ENCODE data around the gene EZR. TPM values are rescaled to one million over a fixed set of nuclear protein-coding genes. Genes with fewer than 3 reads are reported as not detected.

Gene EZR
- total RNA-seq, 4 donors from 2014 or later, result 208 to 339 (median 285) TPM

DNA sequence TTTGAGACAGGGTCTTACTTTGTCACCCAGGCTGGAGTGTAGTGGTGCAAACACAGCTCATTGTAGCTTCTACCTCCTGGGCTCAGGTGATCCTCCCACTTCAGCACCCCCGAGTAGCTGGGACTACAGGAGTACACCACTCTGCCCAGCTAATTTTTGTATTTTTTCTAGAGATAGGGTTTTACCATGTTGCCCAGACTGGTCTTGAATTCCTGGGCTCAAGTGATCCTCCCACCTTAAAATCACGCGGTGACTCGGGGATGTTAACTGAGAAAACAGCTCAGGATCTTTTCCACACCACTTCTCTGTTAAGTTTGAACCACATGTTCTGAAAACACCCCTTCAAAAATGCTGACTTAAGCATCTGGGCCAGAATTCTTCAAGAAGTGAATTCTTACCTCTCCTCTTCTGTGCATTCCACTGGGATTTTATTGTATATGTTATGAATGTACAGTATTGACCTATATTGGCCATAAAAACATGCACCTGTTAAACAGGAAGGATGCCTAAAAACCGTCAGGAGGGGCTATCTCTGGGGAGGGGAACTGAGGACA lies 96.9 kb downstream of the EZR start:
- 75 to 84% methylated on average over 5 of the region's 5 CpGs for WGBS, 2 donors
- Histone ChIP-seq H3K4me3 (no peak overlapping the region), H3K9me3 (no peaks in the 10 kb centered on the region), H3K27ac (no peak overlapping the region), H3K27me3 (no peaks in the 10 kb centered on the region), H3K36me3 (no peaks in the 10 kb centered on the region), H3K4me1 (peaks cover 0 to 19% (median 7%) of the 10 kb centered on the region in 3 donors)
- TF ChIP-seq POLR2A (IDR thresholded peaks at IDR 0.05), result no peak
- TF ChIP-seq, protein P1, sequence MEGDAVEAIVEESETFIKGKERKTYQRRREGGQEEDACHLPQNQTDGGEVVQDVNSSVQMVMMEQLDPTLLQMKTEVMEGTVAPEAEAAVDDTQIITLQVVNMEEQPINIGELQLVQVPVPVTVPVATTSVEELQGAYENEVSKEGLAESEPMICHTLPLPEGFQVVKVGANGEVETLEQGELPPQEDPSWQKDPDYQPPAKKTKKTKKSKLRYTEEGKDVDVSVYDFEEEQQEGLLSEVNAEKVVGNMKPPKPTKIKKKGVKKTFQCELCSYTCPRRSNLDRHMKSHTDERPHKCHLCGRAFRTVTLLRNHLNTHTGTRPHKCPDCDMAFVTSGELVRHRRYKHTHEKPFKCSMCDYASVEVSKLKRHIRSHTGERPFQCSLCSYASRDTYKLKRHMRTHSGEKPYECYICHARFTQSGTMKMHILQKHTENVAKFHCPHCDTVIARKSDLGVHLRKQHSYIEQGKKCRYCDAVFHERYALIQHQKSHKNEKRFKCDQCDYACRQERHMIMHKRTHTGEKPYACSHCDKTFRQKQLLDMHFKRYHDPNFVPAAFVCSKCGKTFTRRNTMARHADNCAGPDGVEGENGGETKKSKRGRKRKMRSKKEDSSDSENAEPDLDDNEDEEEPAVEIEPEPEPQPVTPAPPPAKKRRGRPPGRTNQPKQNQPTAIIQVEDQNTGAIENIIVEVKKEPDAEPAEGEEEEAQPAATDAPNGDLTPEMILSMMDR (IDR thresholded peaks at IDR 0.05), result no peak
- DNase-seq, result no peak
- intact Hi-C loops (cut with DNase I), result no loop called here

DNA sequence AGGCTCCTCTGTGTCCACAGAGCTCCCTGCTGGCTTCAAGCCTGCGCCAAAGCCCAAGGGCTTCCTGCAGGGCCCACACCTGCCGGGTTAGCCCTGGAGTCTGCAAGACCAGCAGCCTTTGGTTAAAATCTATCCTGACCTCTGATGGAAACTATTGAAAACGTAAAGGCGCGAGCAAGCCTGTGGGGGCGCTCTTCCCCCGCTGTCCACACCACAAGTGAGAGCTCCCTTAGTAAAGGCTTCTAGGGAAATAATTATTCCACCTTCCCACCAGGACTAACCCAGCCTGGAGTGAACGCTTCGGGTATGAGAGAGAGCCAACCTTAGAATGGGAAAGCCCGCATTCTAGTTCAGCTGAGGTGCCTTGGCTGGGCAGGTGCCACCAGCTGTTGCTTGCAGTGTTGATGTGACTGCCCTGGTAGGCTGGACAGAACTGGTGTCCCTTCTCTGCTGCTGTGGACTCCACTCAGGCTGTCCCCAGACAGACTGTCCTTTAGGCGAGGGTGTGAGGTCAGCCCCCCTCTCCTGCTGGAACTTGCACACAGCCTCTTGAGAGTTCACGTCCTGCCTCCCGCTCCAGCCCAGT lies 100.6 kb downstream of the EZR start:
- Histone ChIP-seq H3K27ac (no peak overlapping the region), H3K36me3 (peaks cover 0 to 3% (median 0%) of the 10 kb centered on the region in 3 donors), H3K27me3 (no peaks in the 10 kb centered on the region), H3K4me1 (peaks cover 0 to 28% (median 7%) of the 10 kb centered on the region in 3 donors), H3K4me3 (no peak overlapping the region), H3K9me3 (no peaks in the 10 kb centered on the region)
- DNase-seq, result no peak
- intact Hi-C loops (cut with DNase I), result no loop called here
- TF ChIP-seq POLR2A (IDR thresholded peaks at IDR 0.05), result no peak
- TF ChIP-seq, protein P1 (IDR thresholded peaks at IDR 0.05), result peak in 4 of 6 experiments; percentile 16 to 48 (median 38)
- WGBS, 2 donors, result 59 to 82% methylated on average over 10 to 11 of the region's 13 CpGs

DNA sequence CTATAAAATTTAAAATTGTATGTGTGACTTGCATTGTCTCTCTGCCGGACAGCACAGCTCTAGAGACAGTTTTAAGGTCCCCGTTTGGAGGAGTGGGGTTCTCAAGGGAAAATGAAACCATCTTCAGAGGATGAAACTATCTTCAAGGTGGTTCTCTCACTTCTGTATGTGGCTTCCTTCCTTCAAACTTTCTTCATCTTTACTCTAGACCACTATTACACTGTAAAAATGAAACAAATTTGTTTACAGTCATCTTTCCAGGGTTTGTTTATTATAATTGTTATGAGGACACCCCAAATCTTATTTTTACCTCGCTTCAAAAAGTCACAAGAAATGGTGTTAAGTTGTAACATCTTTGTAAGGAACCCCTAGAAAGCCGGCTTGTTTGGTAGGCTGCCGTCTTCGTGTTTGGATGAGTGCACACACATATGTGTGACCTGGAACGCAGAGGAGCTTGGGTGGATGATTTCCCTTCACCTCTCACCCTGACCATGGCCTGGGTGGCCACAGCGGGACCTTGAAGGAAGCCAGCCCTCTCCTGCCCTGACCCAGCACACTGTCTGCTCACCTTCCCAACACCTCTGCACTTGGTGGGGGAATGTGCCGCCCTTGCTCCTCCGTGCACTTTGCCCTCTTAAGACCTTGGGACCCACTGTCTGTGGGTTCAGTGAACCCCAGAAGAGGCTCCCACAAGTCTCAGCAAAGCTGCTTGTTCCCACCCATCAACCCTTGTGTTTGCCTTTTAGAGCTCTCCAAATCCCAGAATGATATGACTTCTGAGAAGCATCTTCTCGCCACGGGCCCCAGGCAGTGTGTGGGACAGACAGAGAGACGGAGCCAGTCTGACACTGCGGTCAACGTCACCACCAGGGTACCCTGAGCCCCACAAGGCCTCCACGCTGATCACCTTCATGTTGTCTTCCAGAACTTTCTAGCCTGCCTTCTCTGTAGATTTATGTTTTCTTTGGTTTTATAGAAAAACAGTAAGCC lies 101.5 kb downstream of the EZR start:
- Histone ChIP-seq H3K36me3 (peaks cover 0 to 7% (median 0%) of the 10 kb centered on the region in 3 donors), H3K9me3 (no peaks in the 10 kb centered on the region), H3K27me3 (no peaks in the 10 kb centered on the region), H3K4me1 (peaks cover 0 to 28% (median 7%) of the 10 kb centered on the region in 3 donors), H3K27ac (peak overlapping the region in 2 of 4 donors; percentile 16 to 63), H3K4me3 (no peak overlapping the region)
- intact Hi-C loops (cut with DNase I), result no loop called here
- DNase-seq, result no peak
- no peak for TF ChIP-seq POLR2A (IDR thresholded peaks at IDR 0.05)
- TF ChIP-seq, protein P1 (IDR thresholded peaks at IDR 0.05), result no peak
- 76 to 78% methylated on average over 12 of the region's 16 CpGs for WGBS, 2 donors

Small RNAs within 50 kb of the gene (small RNA-seq; reads per million reads assigned to genes)
- gene MIR3918, result 0 reads per million in 4 donors

Other genes starting within 250 kb of the EZR start
- gene DYNLT1, start 174.6 kb downstream of the EZR start, total RNA-seq, result 100 to 1,000 TPM in 1 of 4 donors, 10 to 100 TPM in 3; 78.7 to 107 (median 87.4) TPM
- gene SYTL3, start 169.3 kb downstream of the EZR start, total RNA-seq, result 1 to 10 TPM; 1.6 to 8.0 (median 3.0) TPM
- 10 to 100 TPM in 2 of 4 donors, 1 to 10 TPM in 2; 8.0 to 13.2 (median 11.2) TPM for gene RSPH3, start 180.8 kb upstream of the EZR start, total RNA-seq
- gene TAGAP, start 225.6 kb upstream of the EZR start, total RNA-seq, result 1 to 10 TPM in 3 of 4 donors, under 1 TPM in 1; 0.83 to 3.6 (median 2.4) TPM

All from esophagus squamous epithelium (tissue), 5 donors.